GM12874 (cell line): ENCODE results near the gene ATOH8.

Source experiments
- CTCF ChIP-seq: IDR thresholded peaks from 2 replicates; pipeline ENCODE4 v1.5.1; 2011; ENCODE audit warnings: low read depth, mild to moderate bottlenecking, control low read depth, low read length, moderate library complexity; ENCODE audit not compliant: insufficient read depth

The ATOH8 gene

GRCh38 chr2:85714841-85715240 is 39.0 kb upstream of the ATOH8 start:
- no peak for TF ChIP-seq CTCF

GRCh38 chr2:85716346-85716914 is 37.4 kb upstream of the ATOH8 start:
- no peak for TF ChIP-seq CTCF

GRCh38 chr2:85717308-85718008 is 36.3 kb upstream of the ATOH8 start:
- TF ChIP-seq CTCF = no peak

- no peak; the same call in 1 of the 2 replicates for TF ChIP-seq CTCF
These were observed 35.8 kb upstream of the ATOH8 start for GRCh38 chr2:85718009-85718391.

- TF ChIP-seq CTCF = no peak
These were observed 34.8 kb upstream of the ATOH8 start for GRCh38 chr2:85718885-85719492.

GRCh38 chr2:85719609-85720240 is 34.1 kb upstream of the ATOH8 start:
- no peak for TF ChIP-seq CTCF

GRCh38 chr2:85720533-85720932 is 33.3 kb upstream of the ATOH8 start:
- TF ChIP-seq CTCF = no peak
